Activated CD4-positive, alpha-beta T cell treated with anti-CD3 and anti-CD28 coated beads, Interleukin-2, amount 10 ng/mL, durations not matched to agents 7 days and 5 days (primary cell): ENCODE results near the gene ZNF816. TPM values are rescaled to one million over a fixed set of nuclear protein-coding genes. Genes with fewer than 3 reads are reported as not detected.
"Not testable (repeated sequence)": the region's sequence is repeated elsewhere in the genome, so short reads cannot be mapped to it uniquely, and the experiment has no call there.

Experiments
- CTCF ChIA-PET: fragments of 350-600 bp; sonication (Branson Sonifier 250); formaldehyde crosslinking; loops from one replicate; lab custom pipeline; 2021; ENCODE audit warnings: antibody characterized with exemption; lab: Charles Lee
- POLR2A ChIA-PET: fragments of 350-600 bp; sonication (Branson Sonifier 250); formaldehyde crosslinking; loops from one replicate; lab custom pipeline; 2021; ENCODE audit warnings: antibody characterized with exemption; lab: Charles Lee
- DNase-seq: peaks from one replicate; pipeline ENCODE4 v3.0.0-alpha.2; 2020
- H3K27ac Mint-ChIP-seq: one replicate; pipeline ENCODE4 v1.8.0; 2021; ENCODE audit warnings: mild to moderate bottlenecking, moderate library complexity, mixed read lengths
- H3K27me3 Mint-ChIP-seq: one replicate; pipeline ENCODE4 v1.8.0; 2021; ENCODE audit warnings: mixed read lengths
- H3K36me3 Mint-ChIP-seq: one replicate; pipeline ENCODE4 v1.8.0; 2021; ENCODE audit warnings: low read depth, mixed read lengths
- H3K4me1 Mint-ChIP-seq: one replicate; pipeline ENCODE4 v1.8.0; 2021; ENCODE audit warnings: mixed read lengths
- H3K4me3 Mint-ChIP-seq: one replicate; pipeline ENCODE4 v1.8.0; 2021; ENCODE audit warnings: mild to moderate bottlenecking, moderate library complexity, mixed read lengths
- H3K9me3 Mint-ChIP-seq: one replicate; pipeline ENCODE4 v1.8.0; 2021; ENCODE audit warnings: mixed read lengths
- total RNA-seq, 2 experiments: library from RNA; stranded (reverse); gene quantifications; one replicate each; pipeline ENCODE4 v1.2.3, GENCODE V29; 2021

The ZNF816 gene
- total RNA-seq, 2 experiments from 2014 or later = 14.0 to 14.5 TPM

DNA sequence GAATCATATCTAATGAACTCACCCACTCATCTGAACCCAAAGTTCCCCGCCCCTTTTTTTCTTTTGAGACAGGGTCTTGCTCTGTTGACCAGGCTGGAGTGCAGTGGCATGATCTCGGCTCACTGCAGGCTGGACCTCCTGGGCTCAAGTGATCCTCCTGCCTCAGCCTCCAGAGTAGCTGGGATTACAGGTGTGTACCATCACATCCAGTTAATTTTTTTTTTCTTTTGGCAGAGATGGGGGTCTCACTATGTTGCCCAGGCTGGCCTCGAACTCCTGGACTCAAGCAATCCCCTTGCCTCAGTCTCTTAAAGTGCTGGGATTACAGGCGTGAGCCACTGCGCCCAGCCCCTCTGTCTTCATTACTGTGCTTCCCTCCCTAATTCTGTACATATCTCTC lies 21.8 kb downstream of the ZNF816 start:
- not testable (repeated sequence) for H3K27me3 Mint-ChIP-seq, DNase-seq, H3K27ac Mint-ChIP-seq
- Mint-ChIP-seq H3K9me3 (peaks cover 37% of the 10 kb centered on the region), H3K36me3 (peaks cover 49% of the 10 kb centered on the region), H3K4me3 (peak overlapping the region; percentile 92), H3K4me1 (peaks cover 26% of the 10 kb centered on the region)
- ChIA-PET POLR2A (interaction anchor here (0.8 kb wide), 1 partner anchor 134 kb away, joined by 10 read pairs; no protein-coding TSS in a partner anchor), CTCF (interaction anchor here (0.9 kb wide), 1 partner anchor 393 kb away, joined by 5 read pairs; the partner anchor contains the start of gene ZNF845)

DNA sequence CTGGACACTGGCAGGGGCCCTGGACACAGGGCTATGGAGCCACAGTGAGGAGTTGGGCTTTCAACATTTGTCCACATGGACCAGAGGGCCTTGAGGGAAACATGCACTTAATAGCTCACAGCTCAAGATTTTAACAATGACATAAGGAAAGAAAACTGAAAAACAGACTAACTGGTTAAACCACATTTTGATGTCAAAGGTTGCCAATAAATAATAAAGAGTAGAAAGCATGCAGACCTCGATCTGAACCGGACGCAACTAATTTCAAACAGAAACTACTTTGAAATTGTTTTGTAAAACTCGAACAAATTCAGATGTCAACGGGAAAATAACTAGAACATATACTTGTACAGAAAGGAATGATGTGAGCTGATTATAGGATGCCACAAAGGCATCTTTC lies 23.9 kb downstream of the ZNF816 start:
- Mint-ChIP-seq H3K27me3 (no peaks in the 10 kb centered on the region), H3K9me3 (peaks cover 34% of the 10 kb centered on the region), H3K4me1 (peaks cover 25% of the 10 kb centered on the region), H3K4me3 (no peak overlapping the region), H3K27ac (no peak overlapping the region), H3K36me3 (peaks cover 64% of the 10 kb centered on the region)
- CTCF ChIA-PET = no interaction called here
- no peak for DNase-seq
- POLR2A ChIA-PET = no interaction called here

DNA sequence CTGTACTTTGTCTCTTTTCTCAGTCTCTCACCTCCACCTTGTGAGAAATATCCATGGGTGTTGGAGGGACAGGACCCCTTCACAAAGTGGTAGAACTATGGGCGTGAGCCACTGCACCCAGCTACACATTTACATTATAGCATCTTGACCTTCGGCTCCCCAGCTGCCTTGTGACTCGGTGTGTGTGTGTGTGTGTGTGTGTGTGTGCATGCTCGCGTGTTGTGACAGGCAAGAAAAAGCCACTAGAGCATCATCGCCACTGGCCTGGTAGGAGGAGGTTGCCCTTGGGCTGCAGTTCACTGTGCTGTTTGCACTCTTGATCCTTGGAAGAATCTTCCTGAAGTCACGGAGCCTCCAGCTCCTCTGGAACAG lies 25.7 kb downstream of the ZNF816 start:
- no peaks in the 10 kb centered on the region for H3K27me3 Mint-ChIP-seq
- POLR2A ChIA-PET = no interaction called here

DNA sequence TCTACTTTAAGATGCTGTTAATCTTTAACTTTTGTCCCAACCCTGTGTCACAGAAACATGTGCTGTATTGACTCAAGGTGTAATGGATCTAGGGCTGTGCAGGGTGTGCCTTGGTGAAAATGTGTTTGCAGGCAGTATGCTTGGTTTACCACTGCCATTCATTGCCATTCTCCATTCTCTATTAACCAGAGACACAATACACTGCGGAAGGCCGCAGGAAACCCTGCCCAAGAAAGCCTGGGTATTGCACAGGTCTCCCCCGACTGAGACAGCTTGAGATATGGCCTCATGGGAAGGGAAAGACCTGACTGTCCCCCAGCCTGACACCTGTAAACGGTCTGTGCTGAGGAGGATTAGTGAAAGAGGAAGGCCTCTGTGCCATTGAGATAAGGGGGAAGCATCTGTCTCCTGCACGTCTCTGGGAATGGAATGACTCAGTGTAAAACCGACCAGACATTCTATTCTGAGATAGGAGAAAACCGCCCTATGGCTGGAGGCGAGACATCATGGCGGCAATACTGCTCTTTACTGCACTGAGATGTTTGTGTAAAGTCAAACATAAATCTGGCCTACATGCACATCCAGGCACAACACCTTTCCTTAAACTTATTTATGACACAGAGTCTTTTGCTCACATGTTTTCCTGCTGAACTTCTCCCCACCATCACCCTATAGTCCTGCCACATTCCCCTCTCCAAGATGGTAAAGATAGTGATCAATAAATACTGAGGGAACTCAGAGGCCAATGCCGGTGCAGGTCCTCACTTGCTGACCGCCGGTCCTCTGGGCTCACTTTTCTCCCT lies 26.3 kb downstream of the ZNF816 start:
- H3K4me3 Mint-ChIP-seq = no peak overlapping the region
- no peaks in the 10 kb centered on the region for H3K27me3 Mint-ChIP-seq
- peaks cover 42% of the 10 kb centered on the region for H3K9me3 Mint-ChIP-seq
- CTCF ChIA-PET = no interaction called here
- POLR2A ChIA-PET = no interaction called here
- DNase-seq = no peak
- H3K4me1 Mint-ChIP-seq = peaks cover 18% of the 10 kb centered on the region
- H3K27ac Mint-ChIP-seq = no peak overlapping the region
- H3K36me3 Mint-ChIP-seq = peaks cover 71% of the 10 kb centered on the region

More for the DNA sequence above, 25.7 kb downstream of the ZNF816 start:
- H3K27ac Mint-ChIP-seq = no peak overlapping the region
- H3K4me3 Mint-ChIP-seq = no peak overlapping the region
- no peak for DNase-seq
- H3K9me3 Mint-ChIP-seq = peaks cover 43% of the 10 kb centered on the region
- peaks cover 77% of the 10 kb centered on the region for H3K36me3 Mint-ChIP-seq
- CTCF ChIA-PET = no interaction called here
- peaks cover 24% of the 10 kb centered on the region for H3K4me1 Mint-ChIP-seq

DNA sequence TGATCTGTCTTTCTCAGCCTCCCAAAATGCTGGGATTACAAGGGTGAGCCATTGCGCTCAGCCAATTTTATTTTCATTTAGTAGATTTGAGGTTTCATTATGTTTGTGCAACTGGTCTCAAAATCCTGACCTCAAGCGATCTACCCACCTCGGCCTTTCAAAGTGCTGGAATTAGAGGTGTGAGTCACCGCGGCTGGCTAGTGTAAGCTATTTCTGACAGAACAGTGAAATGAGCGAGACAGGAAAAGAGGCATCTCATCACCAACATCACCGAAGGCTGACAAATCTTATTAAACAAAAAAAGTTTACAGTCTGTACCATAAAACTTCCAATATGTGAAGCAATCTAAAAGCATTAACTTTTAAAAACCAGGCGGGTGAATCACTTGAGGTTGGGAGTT lies 27.2 kb downstream of the ZNF816 start:
- no peak overlapping the region for H3K27ac Mint-ChIP-seq
- no peak overlapping the region for H3K4me3 Mint-ChIP-seq
- DNase-seq = no peak
- peaks cover 40% of the 10 kb centered on the region for H3K9me3 Mint-ChIP-seq
- H3K4me1 Mint-ChIP-seq = peaks cover 11% of the 10 kb centered on the region
- no peaks in the 10 kb centered on the region for H3K27me3 Mint-ChIP-seq
- ChIA-PET CTCF (no interaction called here), POLR2A (no interaction called here)
- peaks cover 66% of the 10 kb centered on the region for H3K36me3 Mint-ChIP-seq

DNA sequence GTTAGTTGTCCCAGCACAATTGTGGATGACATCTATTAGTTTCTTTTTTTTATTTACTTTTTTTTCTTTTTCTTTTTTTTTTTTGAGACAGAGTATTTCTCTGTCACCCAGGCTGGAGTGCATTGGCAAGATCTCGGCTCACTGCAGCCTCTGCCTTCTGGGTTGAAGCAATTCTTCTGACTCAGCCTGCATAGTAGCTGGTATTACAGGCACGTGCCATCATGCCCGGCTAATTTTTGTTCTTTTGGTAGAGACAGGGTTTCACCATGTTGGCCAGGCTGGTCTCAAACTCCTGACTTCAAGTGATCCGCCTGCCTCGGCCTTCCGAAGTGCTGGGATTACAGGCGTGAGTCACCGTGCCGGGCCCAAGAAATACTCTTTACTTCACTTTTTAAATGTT lies 38.0 kb downstream of the ZNF816 start:
- H3K27ac Mint-ChIP-seq, H3K4me3 Mint-ChIP-seq, CTCF ChIA-PET, POLR2A ChIA-PET, H3K27me3 Mint-ChIP-seq, DNase-seq: not testable (repeated sequence)
- Mint-ChIP-seq H3K36me3 (peaks cover 47% of the 10 kb centered on the region), H3K9me3 (peaks cover 18% of the 10 kb centered on the region), H3K4me1 (peaks cover 31% of the 10 kb centered on the region)

DNA sequence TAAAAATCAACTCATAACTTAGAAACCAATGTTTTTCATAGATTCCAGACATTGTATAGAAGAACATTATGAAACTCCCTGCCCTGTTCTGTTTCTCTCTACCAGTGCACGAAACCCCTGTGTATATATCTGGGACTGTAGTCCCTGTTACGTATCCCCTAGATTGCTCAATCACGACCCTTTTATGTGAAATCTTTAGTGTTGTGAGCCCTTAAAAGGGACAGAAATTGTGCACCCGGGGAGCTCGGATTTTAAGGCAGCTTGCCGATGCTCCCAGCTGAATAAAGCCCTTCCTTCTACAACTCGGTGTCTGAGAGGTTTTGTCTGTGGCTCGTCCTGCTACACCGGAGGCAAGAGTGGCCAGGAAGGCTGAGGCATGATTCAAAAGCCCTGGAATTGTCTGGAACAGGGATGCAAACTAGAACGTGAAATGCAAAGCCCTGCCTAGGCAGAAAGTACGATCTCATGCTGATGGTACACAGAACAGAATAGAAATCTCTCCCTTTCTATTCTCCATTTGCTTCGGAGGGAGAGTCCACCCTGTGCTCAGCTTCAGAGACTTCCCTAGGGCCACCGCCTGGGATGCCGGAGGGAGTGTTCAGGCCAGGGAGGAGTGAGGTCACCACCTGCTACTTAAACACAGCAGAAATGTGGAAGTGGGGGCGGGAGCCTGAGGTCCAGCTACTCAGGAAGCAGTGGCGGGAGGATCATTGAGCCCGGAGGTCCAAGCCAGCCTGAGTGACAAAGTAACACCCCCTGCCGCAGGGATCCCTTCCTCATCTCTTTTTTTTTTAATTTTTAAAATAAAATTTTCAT lies 38.7 kb downstream of the ZNF816 start:
- DNase-seq = no peak
- Mint-ChIP-seq H3K27ac (peak overlapping the region; percentile 97), H3K4me3 (peak overlapping the region; percentile 91), H3K36me3 (peaks cover 40% of the 10 kb centered on the region), H3K27me3 (no peaks in the 10 kb centered on the region), H3K4me1 (peaks cover 31% of the 10 kb centered on the region), H3K9me3 (peaks cover 13% of the 10 kb centered on the region)
- CTCF ChIA-PET = no interaction called here
- POLR2A ChIA-PET = no interaction called here

DNA sequence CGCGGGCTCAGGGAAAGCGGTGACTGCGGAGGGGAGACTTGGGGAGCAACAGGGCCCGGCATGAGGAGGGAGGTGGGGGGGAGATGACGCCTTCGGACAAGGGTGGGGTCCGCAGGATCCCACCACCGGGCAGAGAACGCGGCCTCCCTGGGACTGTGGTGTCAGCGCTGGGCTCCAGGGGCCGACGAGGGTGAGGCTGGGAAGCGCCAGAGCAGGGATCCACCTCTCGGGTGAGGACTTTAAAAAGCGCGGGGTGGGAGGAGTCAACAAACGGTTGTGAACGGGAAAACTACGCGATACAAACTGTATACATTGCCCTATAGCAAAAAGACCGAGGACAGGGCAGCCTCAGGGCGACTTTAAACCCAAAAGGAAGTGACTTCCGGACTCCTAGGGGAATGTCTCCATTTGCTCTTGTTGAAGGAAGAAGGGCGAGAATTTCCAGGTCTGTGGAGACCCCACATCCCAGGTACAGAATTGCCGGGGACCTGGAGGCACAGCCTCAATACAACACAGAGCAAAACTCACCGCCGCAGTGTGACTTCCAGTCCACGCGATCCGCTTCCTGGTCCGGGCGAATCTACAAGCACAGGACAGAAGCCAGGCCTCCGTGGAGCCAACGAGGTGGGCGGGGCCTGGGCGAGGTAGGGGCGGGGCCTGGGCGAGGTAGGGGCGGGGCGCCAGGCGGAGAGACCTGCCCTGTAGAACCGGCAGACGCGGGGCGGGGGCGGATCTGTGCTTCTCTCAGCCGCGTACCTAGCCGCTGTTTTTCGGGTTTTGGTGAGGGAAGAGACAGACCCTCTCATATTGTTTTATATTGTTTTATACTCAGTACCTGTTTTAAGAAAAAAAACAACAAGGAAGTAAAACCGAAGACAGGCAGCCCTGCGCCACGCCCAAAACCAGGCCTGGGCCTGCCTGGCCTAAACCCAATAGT lies 39.6 kb downstream of the ZNF816 start, which contains the start of gene ZNF888:
Gene ZNF888 (minus strand): TSS at position 588 of the 937 bp plus-strand sequence. CDS start 5,555 bp downstream, outside the sequence.
- H3K9me3 Mint-ChIP-seq = peaks cover 8% of the 10 kb centered on the region
- no peaks in the 10 kb centered on the region for H3K27me3 Mint-ChIP-seq
- peak within 1 kb of the TSS; percentile 97 for H3K27ac Mint-ChIP-seq
- peak within 1 kb of the TSS; percentile 91 for H3K4me3 Mint-ChIP-seq
- POLR2A ChIA-PET = no interaction called here
- peak; percentile 88 for DNase-seq
- H3K36me3 Mint-ChIP-seq = peaks cover 33% of the 10 kb centered on the region
- peaks cover 31% of the 10 kb centered on the region for H3K4me1 Mint-ChIP-seq
- CTCF ChIA-PET = no interaction called here

DNA sequence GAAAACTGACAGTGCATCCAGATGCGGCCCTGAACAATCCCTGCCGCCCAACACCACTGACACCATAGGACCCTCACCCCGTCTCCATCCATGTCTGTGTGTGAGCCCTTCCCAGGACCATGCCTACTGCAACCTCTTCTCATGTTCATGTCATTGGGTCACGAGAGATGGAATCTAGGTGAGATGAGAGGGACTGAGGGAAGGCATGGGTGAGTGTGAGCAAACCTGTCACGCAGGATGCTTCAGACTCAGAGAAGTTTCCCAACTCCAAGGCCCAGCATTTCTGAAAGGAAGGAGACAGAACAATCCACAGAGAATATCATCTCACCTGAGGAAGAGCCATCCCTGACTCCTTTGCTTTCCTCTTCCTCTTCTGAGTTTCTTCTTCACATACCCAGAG lies 45.1 kb downstream of the ZNF816 start:
- DNase-seq = no peak
- POLR2A ChIA-PET = no interaction called here

DNA sequence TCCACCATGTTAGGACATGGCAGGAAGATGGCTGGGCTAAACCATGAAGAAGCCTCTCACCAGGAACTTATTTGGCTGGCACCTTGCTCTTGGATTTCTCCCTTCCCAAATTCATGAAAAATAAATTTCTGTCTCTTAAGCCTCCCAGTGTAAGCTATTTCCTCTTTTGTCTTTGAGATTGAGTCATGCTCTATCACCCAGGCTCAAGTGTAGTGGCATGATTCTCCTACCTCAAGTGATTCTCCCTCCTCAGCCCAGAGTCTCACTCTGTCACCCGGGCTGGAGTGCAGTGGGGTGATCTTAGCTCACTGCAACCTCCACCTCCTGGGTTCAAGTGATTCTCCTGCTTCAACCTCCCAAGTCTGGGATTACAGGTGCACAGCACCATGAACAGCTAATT lies 52.0 kb downstream of the ZNF816 start:
- DNase-seq = no peak
- Mint-ChIP-seq H3K36me3 (peaks cover 67% of the 10 kb centered on the region), H3K9me3 (peaks cover 37% of the 10 kb centered on the region), H3K27ac (no peak overlapping the region), H3K4me3 (no peak overlapping the region), H3K27me3 (no peaks in the 10 kb centered on the region), H3K4me1 (no peaks in the 10 kb centered on the region)
- CTCF ChIA-PET = interaction anchor here (1.0 to 1.1 kb wide), 2 partner anchors 9 to 27 kb away, joined by 3 to 4 read pairs; no protein-coding TSS in a partner anchor
- POLR2A ChIA-PET = no interaction called here

More for the DNA sequence above, 45.1 kb downstream of the ZNF816 start:
- CTCF ChIA-PET = no interaction called here
- Mint-ChIP-seq H3K36me3 (peaks cover 61% of the 10 kb centered on the region), H3K4me1 (peaks cover 16% of the 10 kb centered on the region), H3K27me3 (no peaks in the 10 kb centered on the region), H3K9me3 (peaks cover 12% of the 10 kb centered on the region), H3K27ac (no peak overlapping the region), H3K4me3 (no peak overlapping the region)

DNA sequence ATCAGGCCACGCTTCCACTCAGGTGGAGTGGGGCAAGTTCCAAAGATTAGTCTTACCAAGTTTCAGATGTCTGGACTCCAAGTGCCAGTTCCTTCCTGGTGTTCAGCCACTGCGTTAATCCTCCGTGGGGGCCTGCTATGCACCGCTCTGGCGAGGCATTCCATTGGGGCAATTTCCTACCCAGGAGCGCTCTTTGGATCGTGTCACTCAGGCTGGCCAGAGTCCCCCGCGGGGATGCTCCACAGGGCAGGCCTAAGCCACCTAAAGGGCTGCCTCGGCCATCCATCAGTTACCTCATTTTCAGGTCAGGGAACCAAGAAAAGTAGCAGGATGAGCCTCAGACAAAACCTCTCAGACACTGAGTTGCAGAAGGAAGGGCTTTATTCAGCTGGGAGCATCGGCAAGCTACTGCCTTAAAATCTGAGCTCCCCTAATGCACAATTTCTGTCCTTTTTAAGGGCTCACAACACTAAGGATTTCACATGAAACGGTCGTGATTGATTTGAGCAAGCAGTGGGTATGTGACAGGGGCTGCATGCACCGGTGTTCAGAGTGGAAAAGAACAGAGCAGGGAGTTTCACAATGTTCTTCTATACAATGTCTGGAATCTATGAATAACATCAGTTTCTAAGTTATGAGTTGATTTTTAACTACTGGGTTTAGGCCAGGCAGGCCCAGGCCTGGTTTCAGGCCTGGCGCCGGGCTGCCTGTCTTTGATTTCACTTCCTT lies 58.5 kb downstream of the ZNF816 start:
- H3K27me3 Mint-ChIP-seq, H3K4me1 Mint-ChIP-seq, CTCF ChIA-PET, H3K27ac Mint-ChIP-seq, DNase-seq, H3K4me3 Mint-ChIP-seq, POLR2A ChIA-PET: not testable (repeated sequence)
- Mint-ChIP-seq H3K9me3 (peaks cover 42% of the 10 kb centered on the region), H3K36me3 (peaks cover 43% of the 10 kb centered on the region)

DNA sequence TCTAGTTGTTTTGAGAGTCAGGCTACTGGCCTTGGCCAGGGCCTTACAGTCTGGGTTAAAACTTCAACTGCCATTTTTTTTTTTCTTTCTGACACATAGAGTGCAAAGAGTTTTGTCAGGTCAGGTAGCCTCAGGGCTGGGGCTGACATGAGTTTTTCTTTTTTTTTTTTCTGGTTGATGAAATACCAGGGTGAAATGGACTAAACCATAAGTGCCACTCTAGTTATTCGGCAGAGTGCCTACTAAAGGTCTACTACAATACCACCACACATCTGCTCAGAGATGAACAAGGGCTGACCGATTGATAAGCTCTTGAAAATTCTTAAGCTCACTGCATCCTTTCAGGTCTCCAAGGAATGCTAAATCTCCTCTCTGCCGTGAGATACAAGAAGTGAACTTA lies 60.8 kb downstream of the ZNF816 start:
- CTCF ChIA-PET = interaction anchor here (1.5 kb wide), 1 partner anchor 9 kb away, joined by 4 read pairs; no protein-coding TSS in a partner anchor

More for the DNA sequence above, 60.8 kb downstream of the ZNF816 start:
- H3K4me3 Mint-ChIP-seq = no peak overlapping the region
- no peak overlapping the region for H3K27ac Mint-ChIP-seq
- POLR2A ChIA-PET = no interaction called here
- no peak for DNase-seq
- H3K9me3 Mint-ChIP-seq = peaks cover 36% of the 10 kb centered on the region
- peaks cover 4% of the 10 kb centered on the region for H3K4me1 Mint-ChIP-seq
- no peaks in the 10 kb centered on the region for H3K27me3 Mint-ChIP-seq
- peaks cover 45% of the 10 kb centered on the region for H3K36me3 Mint-ChIP-seq
